Breast epithelium (tissue), 4 donors: ENCODE data around the gene KCNE1. TPM values are rescaled to one million over a fixed set of nuclear protein-coding genes. Genes with fewer than 3 reads are reported as not detected.

ENCODE experiments used
- DNase-seq, 2 donors: peaks; one replicate each; pipeline ENCODE4 v3.0.0-alpha.2; 2019; ENCODE audit warnings: low spot score in 2 of 2
- H3K27ac ChIP-seq, 2 donors: fragments of 200-600 bp; sonication (generic) in 1 of 2; one replicate each; pipeline ENCODE4 v1.5.1; 2016 to 2019; ENCODE audit warnings: mild to moderate bottlenecking in 1 of 2
- H3K27me3 ChIP-seq, 2 donors: fragments of 200-600 bp; sonication (generic) in 1 of 2; one replicate each; pipeline versions ENCODE4 v1.5.1 to v1.6.0; 2017 to 2019; ENCODE audit warnings: control low read depth in 1 of 2, mild to moderate bottlenecking in 1 of 2
- H3K36me3 ChIP-seq: fragments of 200-600 bp; one replicate; pipeline ENCODE4 v1.5.1; 2019
- H3K4me1 ChIP-seq, 2 donors: fragments of 200-600 bp; sonication (generic); one replicate each; pipeline ENCODE4 v1.5.1; 2016 to 2019; ENCODE audit warnings: control low read depth in 1 of 2
- H3K4me3 ChIP-seq, 3 donors: fragments of 200-600 bp; sonication (generic); 1 replicate in 2 of 3; 2 replicates in 1 of 3; pipeline ENCODE4 v1.5.1; 2016 to 2019; ENCODE audit warnings: mild to moderate bottlenecking in 3 of 3, moderate library complexity in 2 of 3
- H3K9me3 ChIP-seq, 2 donors: fragments of 200-600 bp; sonication (generic) in 1 of 2; one replicate each; pipeline ENCODE4 v1.5.1; 2016 to 2019; ENCODE audit warnings: control low read depth in 1 of 2
- POLR2A ChIP-seq: fragments of 450-650 bp; IDR thresholded peaks from one replicate; pipeline ENCODE4 v1.6.1; 2016; ENCODE audit warnings: antibody characterized with exemption, mild to moderate bottlenecking, moderate library complexity
- POLR2AphosphoS5 ChIP-seq, 3 donors: sonication (generic); formaldehyde crosslinking; IDR thresholded peaks; one replicate each; pipeline ENCODE4 v1.6.1; 2017; ENCODE audit warnings: antibody characterized with exemption in 3 of 3
- intact Hi-C: fragments of 100-400 bp; cut with DNase I; formaldehyde crosslinking; loops from one replicate; pipeline ENCODE4 v1.15.1; 2023; ENCODE audit warnings: low total_unique reads
- total RNA-seq, 3 donors: library from RNA; depleted of rRNA; stranded (reverse); fragments of >200 nt; gene quantifications; one replicate each; pipeline ENCODE4 v1.1.0, GENCODE V29; 2016
- TF ChIP-seq, protein P1 (sequence below), 3 donors: fragments of 450-650 bp; IDR thresholded peaks; one replicate each; pipeline ENCODE4 v1.5.1; 2016 to 2017; ENCODE audit warnings: antibody characterized with exemption in 3 of 3, mild to moderate bottlenecking in 3 of 3, moderate library complexity in 3 of 3

KCNE1 gene
- total RNA-seq, 3 donors from 2014 or later = 1.6 to 6.7 (median 2.2) TPM

- Histone ChIP-seq H3K9me3 (no peaks in the 10 kb centered on the region), H3K4me3 (peak overlapping the region in 1 of 3 donors; percentile 22), H3K36me3 (no peaks in the 10 kb centered on the region), H3K27me3 (no peaks in the 10 kb centered on the region), H3K4me1 (no peaks in the 10 kb centered on the region), H3K27ac (no peak overlapping the region)
- intact Hi-C loops = no loop called here
- peak; percentile 35 to 62 for DNase-seq
- TF ChIP-seq POLR2AphosphoS5 (IDR thresholded peaks at IDR 0.05) = no peak
- TF ChIP-seq, protein P1, sequence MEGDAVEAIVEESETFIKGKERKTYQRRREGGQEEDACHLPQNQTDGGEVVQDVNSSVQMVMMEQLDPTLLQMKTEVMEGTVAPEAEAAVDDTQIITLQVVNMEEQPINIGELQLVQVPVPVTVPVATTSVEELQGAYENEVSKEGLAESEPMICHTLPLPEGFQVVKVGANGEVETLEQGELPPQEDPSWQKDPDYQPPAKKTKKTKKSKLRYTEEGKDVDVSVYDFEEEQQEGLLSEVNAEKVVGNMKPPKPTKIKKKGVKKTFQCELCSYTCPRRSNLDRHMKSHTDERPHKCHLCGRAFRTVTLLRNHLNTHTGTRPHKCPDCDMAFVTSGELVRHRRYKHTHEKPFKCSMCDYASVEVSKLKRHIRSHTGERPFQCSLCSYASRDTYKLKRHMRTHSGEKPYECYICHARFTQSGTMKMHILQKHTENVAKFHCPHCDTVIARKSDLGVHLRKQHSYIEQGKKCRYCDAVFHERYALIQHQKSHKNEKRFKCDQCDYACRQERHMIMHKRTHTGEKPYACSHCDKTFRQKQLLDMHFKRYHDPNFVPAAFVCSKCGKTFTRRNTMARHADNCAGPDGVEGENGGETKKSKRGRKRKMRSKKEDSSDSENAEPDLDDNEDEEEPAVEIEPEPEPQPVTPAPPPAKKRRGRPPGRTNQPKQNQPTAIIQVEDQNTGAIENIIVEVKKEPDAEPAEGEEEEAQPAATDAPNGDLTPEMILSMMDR (IDR thresholded peaks at IDR 0.05) = peak; percentile 11 to 65 (median 36)
Measured at GRCh38 chr21:34510148-34511142, 1.6 kb downstream of the KCNE1 start.

DNA sequence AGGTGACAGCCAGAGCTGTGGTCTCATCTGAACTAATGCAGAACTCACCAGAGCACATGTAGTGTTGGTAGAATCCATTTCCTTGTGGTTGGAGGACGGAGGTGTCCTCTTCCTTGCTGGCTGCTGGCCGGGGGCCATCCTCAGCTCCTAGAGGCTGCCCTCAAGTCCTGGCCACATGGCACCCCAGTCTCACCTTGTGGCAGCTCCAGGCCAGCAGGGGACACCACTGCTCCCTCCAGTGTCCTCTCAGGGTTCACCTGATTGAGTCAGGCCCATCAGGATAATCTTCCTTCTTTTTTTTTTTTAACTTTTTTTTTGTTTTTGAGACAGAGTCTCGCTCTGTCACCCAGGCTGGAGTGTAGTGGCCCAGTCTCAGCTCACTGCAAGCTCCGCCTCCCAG, 2.9 kb downstream of the KCNE1 start:
- Histone ChIP-seq H3K4me3 (no peak overlapping the region), H3K27me3 (no peaks in the 10 kb centered on the region), H3K9me3 (no peaks in the 10 kb centered on the region), H3K36me3 (no peaks in the 10 kb centered on the region), H3K4me1 (no peaks in the 10 kb centered on the region), H3K27ac (no peak overlapping the region)
- no peak for TF ChIP-seq POLR2A
- TF ChIP-seq POLR2AphosphoS5 (IDR thresholded peaks at IDR 0.05) = no peak
- TF ChIP-seq, protein P1 (IDR thresholded peaks at IDR 0.05) = no peak
- DNase-seq = no peak
- intact Hi-C loops = no loop called here

GRCh38 chr21:34504595-34504994, 7.4 kb downstream of the KCNE1 start:
- no peaks in the 10 kb centered on the region for H3K36me3 ChIP-seq
- H3K27ac ChIP-seq = no peak overlapping the region
- no peaks in the 10 kb centered on the region for H3K4me1 ChIP-seq
- DNase-seq = no peak
- H3K27me3 ChIP-seq = no peaks in the 10 kb centered on the region
- intact Hi-C loops = no loop called here
- no peaks in the 10 kb centered on the region for H3K9me3 ChIP-seq
- no peak overlapping the region for H3K4me3 ChIP-seq
- TF ChIP-seq POLR2A (no peak), POLR2AphosphoS5 (IDR thresholded peaks at IDR 0.05) (no peak)
- TF ChIP-seq, protein P1 (IDR thresholded peaks at IDR 0.05) = no peak

- no peaks in the 10 kb centered on the region for H3K4me1 ChIP-seq
- no peak overlapping the region for H3K27ac ChIP-seq
- TF ChIP-seq, protein P1 (IDR thresholded peaks at IDR 0.05) = no peak
- TF ChIP-seq POLR2AphosphoS5 (IDR thresholded peaks at IDR 0.05) (no peak), POLR2A (no peak)
- no peaks in the 10 kb centered on the region for H3K36me3 ChIP-seq
- DNase-seq = no peak
- peaks cover 6 to 8% of the 10 kb centered on the region in 2 donors for H3K9me3 ChIP-seq
- no peaks in the 10 kb centered on the region for H3K27me3 ChIP-seq
- H3K4me3 ChIP-seq = no peak overlapping the region
- intact Hi-C loops = no loop called here
Measured at GRCh38 chr21:34502480-34503106, 9.4 kb downstream of the KCNE1 start.

DNA sequence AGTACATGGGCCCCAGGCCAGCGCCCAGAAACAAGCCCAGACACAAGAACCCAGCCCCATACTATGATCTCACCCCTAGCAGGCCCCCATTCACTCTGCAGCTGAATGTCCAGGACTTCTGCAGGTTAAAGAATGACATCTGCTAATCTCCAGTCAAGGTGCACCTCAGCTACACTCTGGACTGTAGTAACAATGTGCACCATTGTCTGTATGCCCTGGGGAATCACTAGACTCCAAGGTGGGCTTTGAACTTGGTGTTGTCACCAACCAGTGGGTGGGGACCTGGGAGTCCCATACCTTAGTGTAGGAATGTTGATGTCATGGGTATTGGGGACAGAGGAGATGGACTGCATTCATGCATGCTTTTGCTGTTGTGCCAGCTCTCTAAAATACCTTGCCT, 10.3 kb downstream of the KCNE1 start:
- no peak overlapping the region for H3K27ac ChIP-seq
- peaks cover 6 to 10% of the 10 kb centered on the region in 2 donors for H3K9me3 ChIP-seq
- no peaks in the 10 kb centered on the region for H3K4me1 ChIP-seq
- DNase-seq = no peak
- intact Hi-C loops = no loop called here
- TF ChIP-seq, protein P1 (IDR thresholded peaks at IDR 0.05) = no peak
- no peak for TF ChIP-seq POLR2A
- TF ChIP-seq POLR2AphosphoS5 (IDR thresholded peaks at IDR 0.05) = no peak
- H3K27me3 ChIP-seq = no peaks in the 10 kb centered on the region
- no peak overlapping the region for H3K4me3 ChIP-seq
- H3K36me3 ChIP-seq = no peaks in the 10 kb centered on the region
